Measurements from ENCODE around the gene ARPC5L. TPM values are rescaled to one million over a fixed set of nuclear protein-coding genes. Genes with fewer than 3 reads are reported as not detected.
A peak's percentile ranks its signal among the peaks of the same experiment; 100 is the strongest.

ARPC5L gene
- total and polyA plus RNA-seq, 2 of the 8 experiments (the other 6 are each of a cell fraction or from before 2014, with no cell fraction given), result 34.1 to 50.6 TPM

DNA sequence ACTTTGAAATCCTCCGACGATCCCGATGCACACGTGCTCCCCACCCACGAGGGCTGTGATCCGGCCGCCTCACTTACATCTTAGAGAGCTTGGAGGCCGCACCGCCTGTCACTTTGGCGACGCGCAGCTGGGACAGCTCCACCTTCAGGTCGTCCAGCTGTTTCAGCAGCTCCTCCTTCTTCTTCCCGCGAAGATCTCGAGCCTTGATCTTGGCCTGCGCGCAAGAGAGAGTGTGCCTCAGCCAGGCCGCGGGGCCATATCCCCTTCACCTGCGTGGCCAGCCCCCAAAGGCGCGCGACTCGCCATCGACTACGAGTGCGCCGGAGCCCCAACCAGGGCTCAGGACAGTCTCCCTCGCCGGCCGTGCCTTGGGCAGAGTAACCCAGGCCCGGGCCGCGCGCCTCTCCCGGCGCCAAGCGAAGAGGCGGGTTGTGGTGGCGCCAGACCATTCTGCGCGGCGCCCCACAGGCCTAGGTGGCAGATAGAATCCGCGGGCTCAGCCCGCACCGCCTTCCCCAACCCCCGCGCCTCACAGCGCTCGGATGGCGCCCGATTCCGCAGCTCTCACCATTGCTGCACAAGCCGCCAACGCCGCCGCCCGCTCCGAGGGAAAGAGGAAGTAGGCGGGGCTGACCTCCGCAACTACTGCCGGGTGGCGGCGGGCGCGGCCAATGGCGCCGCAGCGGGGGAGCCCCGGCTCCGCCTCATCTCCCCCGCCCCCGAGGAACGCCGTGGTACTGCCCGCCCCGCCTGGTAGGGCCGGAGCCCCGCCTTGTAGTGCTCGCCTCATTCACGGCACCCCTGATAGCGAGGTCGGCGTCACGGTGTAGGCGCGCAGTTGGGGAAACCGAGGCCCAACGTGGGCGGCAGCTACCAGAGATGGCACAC, at the start of gene ARPC5L, which contains the start of gene RPL35 (continued):
- TF ChIP-seq NANOG (IDR thresholded peaks at IDR 0.05; ENCODE audit: insufficient read depth, low read depth, low read length, poor library complexity, severe bottlenecking) (no peak), SP1 (IDR thresholded peaks at IDR 0.05; ENCODE audit: low read depth, low read length) (peak; percentile 88), SIN3A (conservative IDR thresholded peaks at IDR 0.05 in 1 of 2, IDR thresholded peaks at IDR 0.05 in 1 of 2; ENCODE audit: low read depth in 1 of 2, low read length in 2 of 2) (peak; percentile 85 to 92; a peak in 2 of 4 replicates), CTCF (IDR thresholded peaks at IDR 0.05; ENCODE audit: control extremely low read depth in 1 of 3, insufficient read depth in 1 of 3, low read depth in 1 of 3, low read length in 3 of 3) (peak in 1 of 3 experiments; percentile 36; a peak in 1 of 4 replicates), SP4 (IDR thresholded peaks at IDR 0.05; ENCODE audit: low read length) (peak; percentile 90; the same call in 1 of the 2 replicates), EZH2 (IDR thresholded peaks at IDR 0.05; ENCODE audit: low read depth, low read length, severe bottlenecking) (no peak), TEAD4 (IDR thresholded peaks at IDR 0.05; ENCODE audit: low read depth, low read length) (no peak), KDM5A (IDR thresholded peaks at IDR 0.05; ENCODE audit: low read length) (no peak), HDAC2 (IDR thresholded peaks at IDR 0.05; ENCODE audit: borderline replicate concordance in 1 of 2, low read depth in 2 of 2, low read length in 2 of 2) (0 out of 4 replicates have a peak, but pooled peaks have one; percentile 22 to 87), RAD21 (IDR thresholded peaks at IDR 0.05 in 1 of 2, conservative IDR thresholded peaks at IDR 0.05 in 1 of 2; ENCODE audit: low read depth in 2 of 2, low read length in 2 of 2) (no peak)
- TF ChIP-seq, protein P1, sequence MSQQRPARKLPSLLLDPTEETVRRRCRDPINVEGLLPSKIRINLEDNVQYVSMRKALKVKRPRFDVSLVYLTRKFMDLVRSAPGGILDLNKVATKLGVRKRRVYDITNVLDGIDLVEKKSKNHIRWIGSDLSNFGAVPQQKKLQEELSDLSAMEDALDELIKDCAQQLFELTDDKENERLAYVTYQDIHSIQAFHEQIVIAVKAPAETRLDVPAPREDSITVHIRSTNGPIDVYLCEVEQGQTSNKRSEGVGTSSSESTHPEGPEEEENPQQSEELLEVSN (IDR thresholded peaks at IDR 0.05), result no peak
- TF ChIP-seq, protein P2, sequence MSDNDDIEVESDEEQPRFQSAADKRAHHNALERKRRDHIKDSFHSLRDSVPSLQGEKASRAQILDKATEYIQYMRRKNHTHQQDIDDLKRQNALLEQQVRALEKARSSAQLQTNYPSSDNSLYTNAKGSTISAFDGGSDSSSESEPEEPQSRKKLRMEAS (IDR thresholded peaks at IDR 0.05), result peak; percentile 73

Data from H1 (cell line).